ENCODE results near the gene ZSCAN5A.

GRCh38 chr19:56270676-56271075 lies 44.0 kb downstream of the ZSCAN5A start:
- TF ChIP-seq CTCF (IDR thresholded peaks at IDR 0.05 in 4 of 5, conservative IDR thresholded peaks at IDR 0.05 in 1 of 5) (no peak), POLR2A (IDR thresholded peaks at IDR 0.05) (no peak)
